Fibroblast of lung (primary cell): ENCODE measurements around the gene FBN1. TPM values are rescaled to one million over a fixed set of nuclear protein-coding genes. Genes with fewer than 3 reads are reported as not detected.

Experiments
- DNase-seq, 2 donors: peaks; one replicate each; pipeline versions ENCODE4 v3.0.0 to v3.0.0-alpha.2; 2010; ENCODE audit warnings: low read depth in 2 of 2
- H2AFZ ChIP-seq: 2 replicates; pipeline ENCODE4 v1.5.1; 2012; ENCODE audit warnings: low read length, control low read depth, inconsistent platforms
- H3K27ac ChIP-seq: 2 replicates; pipeline ENCODE4 v1.5.1; 2011; ENCODE audit warnings: low read length, control low read depth; ENCODE audit not compliant: insufficient read depth
- H3K27me3 ChIP-seq: 2 replicates; pipeline ENCODE4 v1.5.1; 2011; ENCODE audit warnings: mild to moderate bottlenecking, low read length; ENCODE audit not compliant: control insufficient read depth, insufficient read depth
- H3K36me3 ChIP-seq: 2 replicates; pipeline ENCODE4 v1.5.1; 2011; ENCODE audit warnings: low read length; ENCODE audit not compliant: control insufficient read depth, insufficient read depth
- H3K4me1 ChIP-seq: 2 replicates; pipeline ENCODE4 v1.5.1; 2011; ENCODE audit warnings: low read length; ENCODE audit not compliant: control insufficient read depth, insufficient read depth; ENCODE audit errors: extremely low read depth
- H3K4me2 ChIP-seq: 2 replicates; pipeline ENCODE4 v1.5.1; 2011; ENCODE audit warnings: low read length, control low read depth; ENCODE audit not compliant: insufficient read depth; ENCODE audit errors: extremely low read depth
- H3K4me3 ChIP-seq, 4 experiments: fragments of 200-600 bp in 1 of 4; sonication (generic) in 1 of 4; replicated peaks in 1 of 4; 2 replicates each; pipeline ENCODE4 v1.5.1; 2011 to 2016; ENCODE audit warnings: low read length in 4 of 4, low read depth in 3 of 4, mild to moderate bottlenecking in 3 of 4, control low read depth in 2 of 4, inconsistent platforms in 1 of 4, mixed read lengths in 1 of 4; ENCODE audit not compliant: insufficient read depth in 1 of 4; ENCODE audit errors: control extremely low read depth in 1 of 4
- H3K79me2 ChIP-seq: 2 replicates; pipeline ENCODE4 v1.5.1; 2012; ENCODE audit warnings: mild to moderate bottlenecking, low read length, inconsistent platforms; ENCODE audit not compliant: control insufficient read depth, insufficient read depth
- H3K9ac ChIP-seq: 2 replicates; pipeline ENCODE4 v1.5.1; 2011; ENCODE audit warnings: mild to moderate bottlenecking, low read length, control low read depth; ENCODE audit not compliant: insufficient read depth
- H3K9me3 ChIP-seq: 2 replicates; pipeline ENCODE4 v1.5.1; 2012; ENCODE audit warnings: low read depth, low read length; ENCODE audit not compliant: control insufficient read depth, insufficient read depth
- H4K20me1 ChIP-seq: 2 replicates; pipeline ENCODE4 v1.5.1; 2011; ENCODE audit warnings: low read length; ENCODE audit not compliant: control insufficient read depth, insufficient read depth; ENCODE audit errors: extremely low read depth
- EZH2 ChIP-seq: IDR thresholded peaks from 2 replicates; pipeline ENCODE4 v1.5.1; 2012; ENCODE audit warnings: low read length, control low read depth, mild to moderate bottlenecking; ENCODE audit errors: missing control alignments
- polyA plus RNA-seq, 2 donors: library from polyadenylated mRNA; depleted of rRNA in 1 of 2; stranded (reverse) in 1 of 2; unstranded in 1 of 2; fragments of >200 nt; gene quantifications; 2 replicates each; pipeline ENCODE4 v1.2.1, GENCODE V29; 2011 to 2012; ENCODE audit warnings: missing spikeins in 1 of 2
- total RNA-seq: library from RNA; depleted of rRNA; stranded (reverse); fragments of >200 nt; gene quantifications from 2 replicates; pipeline ENCODE4 v1.2.1, GENCODE V29; 2014
- TF ChIP-seq, protein P1 (sequence below), 2 donors: IDR thresholded peaks in 1 of 2; conservative IDR thresholded peaks in 1 of 2; 1 replicate in 1 of 2; 2 replicates in 1 of 2; pipeline ENCODE4 v1.5.1; 2011 to 2012; ENCODE audit warnings: low read length in 2 of 2, control low read depth in 1 of 2, inconsistent platforms in 1 of 2, low read depth in 1 of 2, mild to moderate bottlenecking in 1 of 2

Gene FBN1
- total and polyA plus RNA-seq, 2 donors (not counting 1 experiment from before 2014, with no cell fraction given) = 368 to 446 TPM

DNA sequence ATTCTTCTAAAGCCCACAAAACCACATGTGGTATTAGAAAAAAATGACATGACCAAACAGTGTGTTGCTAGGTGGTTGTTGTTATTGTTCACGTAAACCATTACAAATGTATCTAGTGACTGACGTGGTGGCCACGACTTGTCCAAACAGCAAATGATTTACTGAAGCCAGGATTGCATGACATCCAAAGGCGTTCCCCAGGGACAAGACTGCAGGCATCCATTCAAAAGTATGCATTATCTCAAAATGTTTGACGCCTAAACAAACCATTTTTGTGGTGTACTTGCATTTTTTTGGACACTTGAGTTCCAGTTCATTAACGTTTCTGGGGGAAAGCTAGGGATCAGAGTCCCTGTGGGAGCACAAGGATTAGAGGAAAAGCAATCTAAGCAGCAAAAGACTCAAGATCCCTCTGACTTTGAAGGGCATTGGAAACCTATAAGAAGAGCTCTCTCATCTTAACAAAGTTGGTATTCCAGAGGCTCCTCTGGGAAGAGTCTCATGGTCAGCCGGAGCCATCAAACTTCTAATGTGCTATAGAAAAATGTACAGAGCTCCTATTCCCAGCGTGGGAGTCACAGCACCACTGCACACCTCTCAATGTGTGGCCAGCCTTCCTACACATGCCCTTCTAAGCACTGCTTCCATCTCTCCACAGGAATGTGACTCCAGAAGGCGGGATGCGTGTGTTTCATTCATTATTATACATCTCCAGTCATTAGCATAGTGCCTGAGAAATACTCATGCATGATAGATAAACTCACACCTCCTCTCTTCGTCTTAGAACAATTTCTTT, 62.9 kb downstream of the FBN1 start:
- H3K4me2 ChIP-seq = no peak overlapping the region
- H3K27me3 ChIP-seq = no peaks in the 10 kb centered on the region
- H3K4me1 ChIP-seq = peaks cover 11% of the 10 kb centered on the region
- H3K36me3 ChIP-seq = no peaks in the 10 kb centered on the region
- H2AFZ ChIP-seq = no peak overlapping the region
- H3K9ac ChIP-seq = no peak overlapping the region
- TF ChIP-seq, protein P1, sequence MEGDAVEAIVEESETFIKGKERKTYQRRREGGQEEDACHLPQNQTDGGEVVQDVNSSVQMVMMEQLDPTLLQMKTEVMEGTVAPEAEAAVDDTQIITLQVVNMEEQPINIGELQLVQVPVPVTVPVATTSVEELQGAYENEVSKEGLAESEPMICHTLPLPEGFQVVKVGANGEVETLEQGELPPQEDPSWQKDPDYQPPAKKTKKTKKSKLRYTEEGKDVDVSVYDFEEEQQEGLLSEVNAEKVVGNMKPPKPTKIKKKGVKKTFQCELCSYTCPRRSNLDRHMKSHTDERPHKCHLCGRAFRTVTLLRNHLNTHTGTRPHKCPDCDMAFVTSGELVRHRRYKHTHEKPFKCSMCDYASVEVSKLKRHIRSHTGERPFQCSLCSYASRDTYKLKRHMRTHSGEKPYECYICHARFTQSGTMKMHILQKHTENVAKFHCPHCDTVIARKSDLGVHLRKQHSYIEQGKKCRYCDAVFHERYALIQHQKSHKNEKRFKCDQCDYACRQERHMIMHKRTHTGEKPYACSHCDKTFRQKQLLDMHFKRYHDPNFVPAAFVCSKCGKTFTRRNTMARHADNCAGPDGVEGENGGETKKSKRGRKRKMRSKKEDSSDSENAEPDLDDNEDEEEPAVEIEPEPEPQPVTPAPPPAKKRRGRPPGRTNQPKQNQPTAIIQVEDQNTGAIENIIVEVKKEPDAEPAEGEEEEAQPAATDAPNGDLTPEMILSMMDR (conservative IDR thresholded peaks at IDR 0.05 in 1 of 2, IDR thresholded peaks at IDR 0.05 in 1 of 2; ENCODE audit: low read depth in 1 of 2, low read length in 2 of 2) = no peak
- no peak for TF ChIP-seq EZH2
- H3K27ac ChIP-seq = peak overlapping the region; percentile 69
- peaks cover 21% of the 10 kb centered on the region for H3K79me2 ChIP-seq
- H3K9me3 ChIP-seq = no peaks in the 10 kb centered on the region
- H3K4me3 ChIP-seq = no peak overlapping the region
- H4K20me1 ChIP-seq = no peaks in the 10 kb centered on the region
- DNase-seq = peak; percentile 92

DNA sequence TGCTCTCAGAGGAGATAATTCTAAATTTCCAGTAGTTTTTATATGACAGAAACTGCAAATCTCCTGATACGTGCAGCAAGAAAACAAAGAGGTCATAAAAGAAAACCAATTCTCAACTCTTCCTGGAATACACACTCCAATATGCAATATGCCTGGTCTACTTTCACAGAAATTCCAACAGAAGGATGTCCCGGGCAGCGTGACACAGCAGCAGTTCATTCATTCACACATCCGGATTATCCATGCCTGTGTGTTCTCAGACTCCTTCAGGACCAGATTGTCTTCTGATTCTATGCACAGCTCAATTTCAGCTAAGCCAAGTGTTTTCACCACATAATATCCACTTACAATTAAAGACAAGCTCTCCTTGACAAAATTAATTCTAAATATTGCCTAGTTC, 64.3 kb downstream of the FBN1 start:
- Histone ChIP-seq H3K4me2 (no peak overlapping the region), H3K9me3 (no peaks in the 10 kb centered on the region), H3K4me1 (peaks cover 11% of the 10 kb centered on the region), H3K4me3 (no peak overlapping the region), H4K20me1 (no peaks in the 10 kb centered on the region), H3K36me3 (no peaks in the 10 kb centered on the region), H3K79me2 (peaks cover 28% of the 10 kb centered on the region), H2AFZ (no peak overlapping the region), H3K27me3 (no peaks in the 10 kb centered on the region), H3K27ac (no peak overlapping the region), H3K9ac (no peak overlapping the region)
- DNase-seq = no peak
- TF ChIP-seq, protein P1 (conservative IDR thresholded peaks at IDR 0.05 in 1 of 2, IDR thresholded peaks at IDR 0.05 in 1 of 2; ENCODE audit: low read depth in 1 of 2, low read length in 2 of 2) = no peak
- TF ChIP-seq EZH2 = no peak

DNA sequence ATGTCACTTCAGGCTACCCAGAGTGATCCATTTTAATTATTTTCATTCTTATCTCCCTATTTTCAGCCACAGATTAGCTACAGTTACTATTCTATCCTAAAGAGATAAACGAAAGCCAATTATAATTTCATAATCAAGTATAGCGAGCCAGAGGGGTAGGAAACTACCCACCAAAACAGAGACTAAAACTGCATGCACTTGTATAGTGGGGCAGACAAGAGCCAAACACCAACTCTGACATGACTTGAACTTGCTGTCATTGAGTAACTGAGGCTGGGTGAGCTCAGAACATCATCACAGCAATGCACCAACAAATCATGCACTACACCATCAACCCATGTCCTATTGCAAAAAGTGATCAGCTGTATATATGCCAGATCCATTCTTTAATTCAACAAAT, 64.8 kb downstream of the FBN1 start:
- TF ChIP-seq, protein P1 (conservative IDR thresholded peaks at IDR 0.05 in 1 of 2, IDR thresholded peaks at IDR 0.05 in 1 of 2; ENCODE audit: low read depth in 1 of 2, low read length in 2 of 2) = no peak
- no peak for TF ChIP-seq EZH2
- Histone ChIP-seq H2AFZ (no peak overlapping the region), H4K20me1 (no peaks in the 10 kb centered on the region), H3K4me2 (peak overlapping the region; percentile 79), H3K9me3 (no peaks in the 10 kb centered on the region), H3K27me3 (no peaks in the 10 kb centered on the region), H3K36me3 (peaks cover 3% of the 10 kb centered on the region), H3K4me3 (no peak overlapping the region), H3K79me2 (peaks cover 31% of the 10 kb centered on the region), H3K4me1 (peaks cover 11% of the 10 kb centered on the region), H3K9ac (no peak overlapping the region), H3K27ac (peak overlapping the region; percentile 9)
- no peak for DNase-seq
